H1 (cell line): ENCODE data around the gene PPP2R3B. TPM values are rescaled to one million over a fixed set of nuclear protein-coding genes. Genes with fewer than 3 reads are reported as not detected.
"Not testable (repeated sequence)": the region's sequence is repeated elsewhere in the genome, so short reads cannot be mapped to it uniquely, and the experiment has no call there.

Experiments
- CTCF ChIA-PET: fragments of 300-600 bp; sonication (Branson Sonifier 250); formaldehyde crosslinking; loops from one replicate; lab custom pipeline; 2021; ENCODE audit not compliant: partially characterized antibody; lab: Charles Lee
- POLR2A ChIA-PET: fragments of 300-600 bp; sonication (Branson Sonifier 250); formaldehyde crosslinking; loops from one replicate; lab custom pipeline; 2021; ENCODE audit warnings: inconsistent platforms; ENCODE audit not compliant: partially characterized antibody; lab: Charles Lee
- DNase-seq, 2 experiments: peaks; one replicate each; pipeline versions ENCODE4 v3.0.0 to v3.0.0-alpha.2; 2010 to 2022; ENCODE audit warnings: low spot score in 2 of 2, low read depth in 1 of 2, mixed read lengths in 1 of 2
- FAIRE-seq: peaks from 2 replicates; lab custom pipeline; 2011; peaks lifted over from hg19 to GRCh38; lab: Jason Lieb, UNC
- H2AFZ ChIP-seq: 2 replicates; pipeline ENCODE4 v1.8.1; 2012; ENCODE audit warnings: low read length, inconsistent platforms
- H2AK5ac ChIP-seq: 2 replicates; pipeline ENCODE4 v1.6.1; 2013; ENCODE audit warnings: low read depth, low read length
- H2BK120ac ChIP-seq: replicated peaks from 2 replicates; pipeline ENCODE3; 2013; ENCODE audit warnings: low read depth, low read length, inconsistent platforms
- H2BK12ac ChIP-seq: 2 replicates; pipeline ENCODE4 v1.6.1; 2013; ENCODE audit warnings: low read depth, low read length
- H2BK15ac ChIP-seq: 2 replicates; pipeline ENCODE4 v1.6.1; 2013; ENCODE audit warnings: low read length
- H2BK20ac ChIP-seq: 2 replicates; pipeline ENCODE4 v1.6.1; 2013; ENCODE audit warnings: low read length
- H2BK5ac ChIP-seq: 2 replicates; pipeline ENCODE4 v1.6.1; 2013; ENCODE audit warnings: low read depth, low read length
- H3K14ac ChIP-seq: 2 replicates; pipeline ENCODE4 v1.6.1; 2013; ENCODE audit warnings: inconsistent platforms; ENCODE audit not compliant: insufficient read length
- H3K18ac ChIP-seq: 2 replicates; pipeline ENCODE4 v1.6.1; 2013; ENCODE audit warnings: low read length; ENCODE audit errors: extremely low read depth
- H3K23ac ChIP-seq: 2 replicates; pipeline ENCODE4 v1.6.1; 2013; ENCODE audit warnings: inconsistent platforms; ENCODE audit not compliant: insufficient read length
- H3K23me2 ChIP-seq: 2 replicates; pipeline ENCODE4 v1.6.1; 2013; ENCODE audit warnings: low read depth, low read length
- H3K27ac ChIP-seq: 2 replicates; pipeline ENCODE4 v1.6.1; 2011; ENCODE audit warnings: low read depth, low read length, inconsistent platforms
- H3K27me3 ChIP-seq, 4 experiments: replicated peaks in 1 of 4; 1 replicate in 1 of 4; 2 replicates in 3 of 4; pipeline versions ENCODE4 v1.6.1 to v1.8.1; 2011 to 2013; ENCODE audit warnings: low read length in 3 of 4, mild to moderate bottlenecking in 3 of 4, inconsistent platforms in 2 of 4, mixed read lengths in 2 of 4, moderate library complexity in 1 of 4; ENCODE audit not compliant: control insufficient read depth in 3 of 4, insufficient read depth in 3 of 4; ENCODE audit errors: extremely low read depth in 1 of 4
- H3K36me3 ChIP-seq, 4 experiments: 2 replicates each; pipeline versions ENCODE4 v1.6.1 to v1.8.1; 2011 to 2013; ENCODE audit warnings: mild to moderate bottlenecking in 4 of 4, low read length in 3 of 4, moderate library complexity in 2 of 4, control low read depth in 1 of 4, inconsistent platforms in 1 of 4; ENCODE audit not compliant: insufficient read depth in 4 of 4, control insufficient read depth in 2 of 4
- H3K4ac ChIP-seq: replicated peaks from 2 replicates; pipeline ENCODE3; 2013; ENCODE audit warnings: low read length, low read depth, mixed read lengths, inconsistent platforms; ENCODE audit not compliant: insufficient read length
- H3K4me1 ChIP-seq, 4 experiments: replicated peaks in 1 of 4; 1 replicate in 1 of 4; 2 replicates in 3 of 4; pipeline versions ENCODE4 v1.6.1 to v1.8.1; 2011 to 2013; ENCODE audit warnings: low read length in 3 of 4, inconsistent platforms in 2 of 4, mixed read lengths in 1 of 4; ENCODE audit not compliant: insufficient read depth in 4 of 4, control insufficient read depth in 3 of 4
- H3K4me2 ChIP-seq, 2 experiments: 2 replicates each; pipeline versions ENCODE4 v1.6.1 to v1.8.1; 2011 to 2013; ENCODE audit warnings: low read depth in 2 of 2, low read length in 2 of 2, control low read depth in 1 of 2, inconsistent platforms in 1 of 2, mild to moderate bottlenecking in 1 of 2; ENCODE audit not compliant: insufficient read depth in 1 of 2
- H3K4me3 ChIP-seq, 4 experiments: fragments of 200-600, 300-600 bp in 1 of 4; sonication (generic), shearing (Covaris generic), sonication (Bioruptor Twin) in 1 of 4; 2 replicates each; pipeline versions ENCODE4 v1.5.1 to v1.8.1; 2011 to 2016; ENCODE audit warnings: low read length in 4 of 4, low read depth in 3 of 4, control low read depth in 2 of 4, inconsistent platforms in 2 of 4, mild to moderate bottlenecking in 2 of 4, mixed read lengths in 1 of 4, moderate library complexity in 1 of 4; ENCODE audit not compliant: insufficient read depth in 2 of 4; ENCODE audit errors: extremely low read depth in 1 of 4
- H3K56ac ChIP-seq: replicated peaks from 2 replicates; pipeline ENCODE3; 2013; ENCODE audit warnings: low read depth, mild to moderate bottlenecking, mixed read lengths, low read length, inconsistent platforms; ENCODE audit not compliant: insufficient read length
- H3K79me1 ChIP-seq: 2 replicates; pipeline ENCODE4 v1.6.1; 2013; ENCODE audit warnings: low read depth, low read length, control low read depth
- H3K79me2 ChIP-seq, 2 experiments: 2 replicates each; pipeline versions ENCODE4 v1.6.1 to v1.8.1; 2012 to 2013; ENCODE audit warnings: low read length in 2 of 2, mild to moderate bottlenecking in 2 of 2, inconsistent platforms in 1 of 2; ENCODE audit not compliant: insufficient read depth in 2 of 2, control insufficient read depth in 1 of 2
- H3K9ac ChIP-seq, 4 experiments: replicated peaks in 1 of 4; 1 replicate in 1 of 4; 2 replicates in 3 of 4; pipeline versions ENCODE4 v1.6.1 to v1.8.1; 2011 to 2013; ENCODE audit warnings: low read depth in 3 of 4, low read length in 3 of 4, control low read depth in 2 of 4, mild to moderate bottlenecking in 2 of 4, moderate library complexity in 2 of 4, inconsistent platforms in 1 of 4; ENCODE audit errors: extremely low read depth in 1 of 4
- H3K9me3 ChIP-seq, 2 experiments: 2 replicates each; pipeline versions ENCODE4 v1.6.1 to v1.8.1; 2012 to 2013; ENCODE audit warnings: mild to moderate bottlenecking in 2 of 2, moderate library complexity in 2 of 2, control low read depth in 1 of 2, inconsistent platforms in 1 of 2, low read depth in 1 of 2, low read length in 1 of 2, mixed read lengths in 1 of 2; ENCODE audit not compliant: insufficient read depth in 2 of 2
- H4K20me1 ChIP-seq, 2 experiments: replicated peaks in 1 of 2; 2 replicates each; pipeline versions ENCODE3 to v1.8.1; 2011 to 2013; ENCODE audit warnings: inconsistent platforms in 2 of 2, low read length in 2 of 2, mild to moderate bottlenecking in 1 of 2; ENCODE audit not compliant: insufficient read depth in 2 of 2, control insufficient read depth in 1 of 2
- H4K5ac ChIP-seq: 2 replicates; pipeline ENCODE4 v1.6.1; 2013; ENCODE audit warnings: low read length, low read depth, mixed read lengths, inconsistent platforms; ENCODE audit not compliant: insufficient read length
- H4K8ac ChIP-seq: 2 replicates; pipeline ENCODE4 v1.8.0; 2013; ENCODE audit warnings: mild to moderate bottlenecking, moderate library complexity, low read length, inconsistent platforms; ENCODE audit not compliant: insufficient read depth; ENCODE audit errors: extremely low read depth
- H4K91ac ChIP-seq: replicated peaks from 2 replicates; pipeline ENCODE3; 2013; ENCODE audit warnings: low read length, mixed read lengths, inconsistent platforms; ENCODE audit not compliant: insufficient read length
- JUN ChIP-seq: IDR thresholded peaks from 2 replicates; pipeline ENCODE4 v1.6.1; 2011; ENCODE audit warnings: low read depth, mild to moderate bottlenecking, improper control_type of control experiment, low read length
- RNF2 ChIP-seq: fragments of 200-900, 300-1000 bp; sonication (generic); IDR thresholded peaks from 2 replicates; pipeline ENCODE4 v1.7.1; 2016; ENCODE audit warnings: borderline replicate concordance, low read depth, mild to moderate bottlenecking, antibody characterized with exemption, low read length; ENCODE audit not compliant: poor library complexity, severe bottlenecking; ENCODE audit errors: missing control alignments
- SUZ12 ChIP-seq: fragments of 200-600 bp; sonication (generic); IDR thresholded peaks from 2 replicates; pipeline ENCODE4 v1.6.1; 2012; ENCODE audit warnings: mild to moderate bottlenecking, inconsistent platforms, low read length, moderate library complexity, mixed read lengths
- WGBS, 2 experiments: shearing (Covaris generic) in 1 of 2; methylation state at CpG; one replicate each; pipeline versions ENCODE4 v1.1.6 to v1.1.7; 2013 to 2015; ENCODE audit warnings: low lambda C conversion rate in 2 of 2, mixed read lengths in 2 of 2, inconsistent platforms in 1 of 2, low coverage in 1 of 2, missing lambda C conversion rate in 1 of 2; ENCODE audit not compliant: insufficient replicate concordance in 2 of 2, insufficient coverage in 1 of 2, insufficient read length in 1 of 2; ENCODE audit errors: extremely low coverage in 1 of 2, missing lambda C conversion rate in 1 of 2; 5-methylcytosine and 5-hydroxymethylcytosine counted together
- polyA plus RNA-seq, 7 experiments: library from polyadenylated mRNA; depleted of rRNA in 3 of 7; stranded (reverse) in 5 of 7; unstranded in 2 of 7; fragments of >200 nt in 5 of 7; fragments of 200-250 nt in 2 of 7; gene quantifications; 1 replicate in 5 of 7; 2 replicates in 1 of 7; 4 replicates in 1 of 7; pipeline versions ENCODE4 v1.2.1 to v1.2.3, GENCODE V29; 2011 to 2013; ENCODE audit warnings: missing spikeins in 2 of 7, mixed read lengths in 2 of 7
- total RNA-seq: library from RNA; stranded (reverse); fragmentation: NEBNext Ultra II Directional; extraction: Animal tissue kit (Norgen Biotek cat#: 25700); gene quantifications from 2 replicates; pipeline ENCODE4 v1.2.1, GENCODE V29; 2021
- TF ChIP-seq, protein P1 (sequence below): IDR thresholded peaks from 2 replicates; pipeline ENCODE4 v1.6.1; 2012; ENCODE audit warnings: inconsistent platforms

Gene PPP2R3B
- total and polyA plus RNA-seq, 2 of the 8 experiments (the other 6 are each of a cell fraction or from before 2014, with no cell fraction given) = 47.6 to 86.7 TPM

GRCh38 chrX:418927-419729 is 32.4 kb upstream of the PPP2R3B start (continued):
- TF ChIP-seq RNF2 = no peak
- TF ChIP-seq, protein P1, sequence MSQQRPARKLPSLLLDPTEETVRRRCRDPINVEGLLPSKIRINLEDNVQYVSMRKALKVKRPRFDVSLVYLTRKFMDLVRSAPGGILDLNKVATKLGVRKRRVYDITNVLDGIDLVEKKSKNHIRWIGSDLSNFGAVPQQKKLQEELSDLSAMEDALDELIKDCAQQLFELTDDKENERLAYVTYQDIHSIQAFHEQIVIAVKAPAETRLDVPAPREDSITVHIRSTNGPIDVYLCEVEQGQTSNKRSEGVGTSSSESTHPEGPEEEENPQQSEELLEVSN = no peak
- no peak for TF ChIP-seq JUN
- TF ChIP-seq SUZ12 = no peak

DNA sequence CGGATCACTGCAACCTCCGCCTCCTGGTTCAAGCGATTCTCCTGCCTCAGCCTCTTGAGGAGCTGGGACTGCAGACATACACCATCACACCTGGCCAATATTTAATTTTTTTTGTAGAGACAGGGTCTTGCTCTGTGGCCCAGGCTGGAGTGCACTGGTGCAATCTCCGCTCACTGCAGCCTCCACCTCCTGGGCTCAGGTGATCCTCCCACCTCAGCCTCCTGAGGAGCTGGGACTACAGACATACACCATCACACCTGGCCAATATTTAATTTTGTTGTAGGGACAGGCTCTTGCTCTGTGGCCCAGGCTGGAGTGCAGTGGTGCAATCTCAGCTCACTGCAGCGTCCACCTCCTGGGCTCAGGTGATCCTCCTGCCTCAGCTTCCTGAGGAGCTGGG is 28.8 kb upstream of the PPP2R3B start:
- H3K4me2 ChIP-seq, H2AFZ ChIP-seq, POLR2A ChIA-PET, H2BK15ac ChIP-seq, H3K56ac ChIP-seq, H3K23ac ChIP-seq, H3K9me3 ChIP-seq, CTCF ChIA-PET, H3K4ac ChIP-seq, H3K27me3 ChIP-seq, H3K4me3 ChIP-seq, H2BK120ac ChIP-seq, H2BK5ac ChIP-seq, H3K23me2 ChIP-seq, H4K5ac ChIP-seq, H3K27ac ChIP-seq, FAIRE-seq, H4K91ac ChIP-seq, H3K9ac ChIP-seq, H3K36me3 ChIP-seq, H4K20me1 ChIP-seq, H3K79me2 ChIP-seq, H3K14ac ChIP-seq, DNase-seq, H2BK12ac ChIP-seq, H3K79me1 ChIP-seq, H4K8ac ChIP-seq: not testable (repeated sequence)
- H2AK5ac ChIP-seq = 0 out of 2 replicates have a peak overlapping the region, but pooled peaks have one; percentile 5
- H3K18ac ChIP-seq = 0 out of 2 replicates have a peak overlapping the region, but pooled peaks have one; percentile 48
- WGBS, 2 experiments = 85% methylated on average over 5 of the region's 5 CpGs; no CpG with 5 or more reads in 1 of the 2 experiments
- H2BK20ac ChIP-seq = 0 out of 2 replicates have a peak overlapping the region, but pooled peaks have one; percentile 29
- peaks cover 0 to 11% (median 3%) of the 10 kb centered on the region in 4 experiments; a peak in 6 of 7 replicates for H3K4me1 ChIP-seq
